Fibroblast of lung (primary cell): ENCODE results near the gene COL25A1. TPM values are rescaled to one million over a fixed set of nuclear protein-coding genes. Genes with fewer than 3 reads are reported as not detected.
A peak's percentile ranks its signal among the peaks of the same experiment; 100 is the strongest.

Source experiments
- DNase-seq, 2 donors: peaks; one replicate each; pipeline versions ENCODE4 v3.0.0 to v3.0.0-alpha.2; 2010; ENCODE audit warnings: low read depth in 2 of 2
- H2AFZ ChIP-seq: 2 replicates; pipeline ENCODE4 v1.5.1; 2012; ENCODE audit warnings: low read length, control low read depth, inconsistent platforms
- H3K27ac ChIP-seq: 2 replicates; pipeline ENCODE4 v1.5.1; 2011; ENCODE audit warnings: low read length, control low read depth; ENCODE audit not compliant: insufficient read depth
- H3K27me3 ChIP-seq: 2 replicates; pipeline ENCODE4 v1.5.1; 2011; ENCODE audit warnings: mild to moderate bottlenecking, low read length; ENCODE audit not compliant: control insufficient read depth, insufficient read depth
- H3K36me3 ChIP-seq: 2 replicates; pipeline ENCODE4 v1.5.1; 2011; ENCODE audit warnings: low read length; ENCODE audit not compliant: control insufficient read depth, insufficient read depth
- H3K4me1 ChIP-seq: 2 replicates; pipeline ENCODE4 v1.5.1; 2011; ENCODE audit warnings: low read length; ENCODE audit not compliant: control insufficient read depth, insufficient read depth; ENCODE audit errors: extremely low read depth
- H3K4me2 ChIP-seq: 2 replicates; pipeline ENCODE4 v1.5.1; 2011; ENCODE audit warnings: low read length, control low read depth; ENCODE audit not compliant: insufficient read depth; ENCODE audit errors: extremely low read depth
- H3K4me3 ChIP-seq, 4 experiments: fragments of 200-600 bp in 1 of 4; sonication (generic) in 1 of 4; replicated peaks in 1 of 4; 2 replicates each; pipeline ENCODE4 v1.5.1; 2011 to 2016; ENCODE audit warnings: low read length in 4 of 4, low read depth in 3 of 4, mild to moderate bottlenecking in 3 of 4, control low read depth in 2 of 4, inconsistent platforms in 1 of 4, mixed read lengths in 1 of 4; ENCODE audit not compliant: insufficient read depth in 1 of 4; ENCODE audit errors: control extremely low read depth in 1 of 4
- H3K79me2 ChIP-seq: 2 replicates; pipeline ENCODE4 v1.5.1; 2012; ENCODE audit warnings: mild to moderate bottlenecking, low read length, inconsistent platforms; ENCODE audit not compliant: control insufficient read depth, insufficient read depth
- H3K9ac ChIP-seq: 2 replicates; pipeline ENCODE4 v1.5.1; 2011; ENCODE audit warnings: mild to moderate bottlenecking, low read length, control low read depth; ENCODE audit not compliant: insufficient read depth
- H3K9me3 ChIP-seq: 2 replicates; pipeline ENCODE4 v1.5.1; 2012; ENCODE audit warnings: low read depth, low read length; ENCODE audit not compliant: control insufficient read depth, insufficient read depth
- H4K20me1 ChIP-seq: 2 replicates; pipeline ENCODE4 v1.5.1; 2011; ENCODE audit warnings: low read length; ENCODE audit not compliant: control insufficient read depth, insufficient read depth; ENCODE audit errors: extremely low read depth
- EZH2 ChIP-seq: IDR thresholded peaks from 2 replicates; pipeline ENCODE4 v1.5.1; 2012; ENCODE audit warnings: low read length, control low read depth, mild to moderate bottlenecking; ENCODE audit errors: missing control alignments
- polyA plus RNA-seq, 2 donors: library from polyadenylated mRNA; depleted of rRNA in 1 of 2; stranded (reverse) in 1 of 2; unstranded in 1 of 2; fragments of >200 nt; gene quantifications; 2 replicates each; pipeline ENCODE4 v1.2.1, GENCODE V29; 2011 to 2012; ENCODE audit warnings: missing spikeins in 1 of 2
- total RNA-seq: library from RNA; depleted of rRNA; stranded (reverse); fragments of >200 nt; gene quantifications from 2 replicates; pipeline ENCODE4 v1.2.1, GENCODE V29; 2014
- TF ChIP-seq, protein P1 (sequence below), 2 donors: IDR thresholded peaks in 1 of 2; conservative IDR thresholded peaks in 1 of 2; 1 replicate in 1 of 2; 2 replicates in 1 of 2; pipeline ENCODE4 v1.5.1; 2011 to 2012; ENCODE audit warnings: low read length in 2 of 2, control low read depth in 1 of 2, inconsistent platforms in 1 of 2, low read depth in 1 of 2, mild to moderate bottlenecking in 1 of 2

COL25A1 gene
- total and polyA plus RNA-seq, 2 donors (not counting 1 experiment from before 2014, with no cell fraction given), result under 0.01 to 0.01 TPM

DNA sequence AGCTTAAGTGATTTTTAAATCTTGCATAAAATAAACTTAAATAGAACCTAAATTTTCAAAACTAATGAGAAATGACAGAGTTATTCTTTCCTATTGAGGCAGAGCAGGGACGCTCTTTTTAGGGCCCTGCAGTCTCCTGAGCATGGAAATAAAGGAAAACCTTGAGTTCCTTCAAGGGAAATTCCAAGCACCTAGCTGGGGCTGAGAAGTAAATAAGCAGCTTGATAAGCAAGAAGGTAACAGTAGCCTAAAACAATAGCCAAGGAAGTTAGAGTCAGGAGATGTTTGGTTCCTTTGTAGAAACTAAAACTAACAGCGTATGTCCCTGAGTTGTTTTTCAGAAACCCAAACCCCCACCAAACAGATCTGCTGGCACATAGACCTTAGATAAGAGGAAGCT is 174.6 kb downstream of the COL25A1 start:
- Histone ChIP-seq H3K4me1 (no peaks in the 10 kb centered on the region), H3K27ac (no peak overlapping the region), H3K4me3 (no peak overlapping the region), H3K79me2 (no peaks in the 10 kb centered on the region), H3K4me2 (no peak overlapping the region), H3K27me3 (no peaks in the 10 kb centered on the region), H3K36me3 (no peaks in the 10 kb centered on the region), H2AFZ (no peak overlapping the region), H4K20me1 (no peaks in the 10 kb centered on the region), H3K9ac (no peak overlapping the region), H3K9me3 (no peaks in the 10 kb centered on the region)
- no peak for TF ChIP-seq EZH2
- TF ChIP-seq, protein P1, sequence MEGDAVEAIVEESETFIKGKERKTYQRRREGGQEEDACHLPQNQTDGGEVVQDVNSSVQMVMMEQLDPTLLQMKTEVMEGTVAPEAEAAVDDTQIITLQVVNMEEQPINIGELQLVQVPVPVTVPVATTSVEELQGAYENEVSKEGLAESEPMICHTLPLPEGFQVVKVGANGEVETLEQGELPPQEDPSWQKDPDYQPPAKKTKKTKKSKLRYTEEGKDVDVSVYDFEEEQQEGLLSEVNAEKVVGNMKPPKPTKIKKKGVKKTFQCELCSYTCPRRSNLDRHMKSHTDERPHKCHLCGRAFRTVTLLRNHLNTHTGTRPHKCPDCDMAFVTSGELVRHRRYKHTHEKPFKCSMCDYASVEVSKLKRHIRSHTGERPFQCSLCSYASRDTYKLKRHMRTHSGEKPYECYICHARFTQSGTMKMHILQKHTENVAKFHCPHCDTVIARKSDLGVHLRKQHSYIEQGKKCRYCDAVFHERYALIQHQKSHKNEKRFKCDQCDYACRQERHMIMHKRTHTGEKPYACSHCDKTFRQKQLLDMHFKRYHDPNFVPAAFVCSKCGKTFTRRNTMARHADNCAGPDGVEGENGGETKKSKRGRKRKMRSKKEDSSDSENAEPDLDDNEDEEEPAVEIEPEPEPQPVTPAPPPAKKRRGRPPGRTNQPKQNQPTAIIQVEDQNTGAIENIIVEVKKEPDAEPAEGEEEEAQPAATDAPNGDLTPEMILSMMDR (conservative IDR thresholded peaks at IDR 0.05 in 1 of 2, IDR thresholded peaks at IDR 0.05 in 1 of 2; ENCODE audit: low read depth in 1 of 2, low read length in 2 of 2), result no peak
- DNase-seq, result no peak

DNA sequence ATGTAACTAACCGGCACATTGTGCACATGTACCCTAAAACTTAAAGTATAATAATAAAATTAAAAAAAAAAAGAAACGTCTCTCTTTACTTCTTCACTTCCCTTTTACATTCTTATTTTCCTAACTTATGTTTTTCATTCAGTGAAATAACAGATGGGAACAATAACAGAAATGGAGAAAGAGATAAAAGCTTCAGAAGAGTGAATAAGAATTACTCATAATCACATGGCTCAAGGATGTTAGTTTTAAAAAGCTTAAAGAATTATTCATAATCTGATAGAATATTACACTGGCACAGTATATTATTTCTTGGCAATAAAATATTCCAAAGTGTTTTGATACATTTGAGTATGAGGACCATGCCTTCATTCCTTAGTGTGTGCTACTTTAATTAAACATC is 175.6 kb downstream of the COL25A1 start:
- H3K9ac ChIP-seq, result no peak overlapping the region
- H3K4me2 ChIP-seq, result no peak overlapping the region
- peak in 1 of 2 donors; percentile 6 for DNase-seq
- H3K27me3 ChIP-seq, result no peaks in the 10 kb centered on the region
- no peak overlapping the region for H3K27ac ChIP-seq
- H3K9me3 ChIP-seq, result no peaks in the 10 kb centered on the region
- H3K36me3 ChIP-seq, result no peaks in the 10 kb centered on the region
- no peaks in the 10 kb centered on the region for H4K20me1 ChIP-seq
- no peaks in the 10 kb centered on the region for H3K79me2 ChIP-seq
- no peak for TF ChIP-seq EZH2
- TF ChIP-seq, protein P1 (conservative IDR thresholded peaks at IDR 0.05 in 1 of 2, IDR thresholded peaks at IDR 0.05 in 1 of 2; ENCODE audit: low read depth in 1 of 2, low read length in 2 of 2), result no peak
- H2AFZ ChIP-seq, result no peak overlapping the region
- H3K4me3 ChIP-seq, result no peak overlapping the region
- no peaks in the 10 kb centered on the region for H3K4me1 ChIP-seq

DNA sequence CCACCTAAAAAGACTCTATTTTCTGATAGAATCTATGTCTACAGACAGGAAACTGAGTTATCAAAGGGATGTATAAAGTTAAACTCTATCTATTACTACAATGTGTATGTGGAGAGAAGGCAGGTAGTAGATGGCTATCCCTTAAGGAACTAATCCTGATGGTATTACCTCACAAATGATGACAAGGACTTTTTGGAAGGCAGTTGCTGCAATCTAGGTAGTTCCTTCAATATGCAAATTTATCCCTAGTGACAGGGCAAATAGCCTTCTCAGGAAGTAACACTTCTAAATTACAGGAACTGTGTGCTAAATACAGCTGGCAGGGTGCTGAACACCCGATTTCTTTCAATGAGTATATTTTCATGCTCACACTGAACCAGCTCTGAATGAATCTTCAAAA is 177.4 kb downstream of the COL25A1 start:
- H4K20me1 ChIP-seq, result no peaks in the 10 kb centered on the region
- no peak overlapping the region for H3K27ac ChIP-seq
- H3K4me1 ChIP-seq, result no peaks in the 10 kb centered on the region
- H2AFZ ChIP-seq, result no peak overlapping the region
- TF ChIP-seq, protein P1 (conservative IDR thresholded peaks at IDR 0.05 in 1 of 2, IDR thresholded peaks at IDR 0.05 in 1 of 2; ENCODE audit: low read depth in 1 of 2, low read length in 2 of 2), result no peak
- no peak for TF ChIP-seq EZH2
- no peaks in the 10 kb centered on the region for H3K79me2 ChIP-seq
- H3K9me3 ChIP-seq, result no peaks in the 10 kb centered on the region
- H3K27me3 ChIP-seq, result no peaks in the 10 kb centered on the region
- H3K9ac ChIP-seq, result no peak overlapping the region
- no peak for DNase-seq
- no peak overlapping the region for H3K4me2 ChIP-seq
- no peaks in the 10 kb centered on the region for H3K36me3 ChIP-seq
- no peak overlapping the region for H3K4me3 ChIP-seq
